ENCODE measurements around the gene CHRNB2. TPM values are rescaled to one million over a fixed set of nuclear protein-coding genes. Genes with fewer than 3 reads are reported as not detected.

The CHRNB2 gene
- total RNA-seq, 4 donors from 2014 or later, result 0.32 to 0.82 TPM; not detected in 2

DNA sequence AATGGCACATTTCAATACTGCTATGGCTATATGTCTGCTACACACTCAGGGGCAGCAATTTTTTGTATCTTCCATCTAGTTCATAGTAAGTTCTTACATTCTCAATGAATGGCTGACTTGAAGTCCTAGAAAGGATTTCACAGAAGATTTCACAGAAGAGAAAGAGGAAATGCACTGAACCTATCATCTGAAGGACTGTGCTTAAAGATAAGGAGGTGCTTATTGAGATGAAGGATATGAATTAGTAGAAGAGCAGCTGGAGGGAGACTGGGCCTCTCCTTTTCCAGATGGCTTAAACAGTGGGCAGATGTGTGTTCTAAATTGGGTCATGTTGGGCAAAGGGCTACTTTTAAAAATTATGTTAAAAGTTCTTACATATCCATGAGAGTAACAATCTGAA lies 25.8 kb downstream of the CHRNB2 start:
- TF ChIP-seq, protein P1, sequence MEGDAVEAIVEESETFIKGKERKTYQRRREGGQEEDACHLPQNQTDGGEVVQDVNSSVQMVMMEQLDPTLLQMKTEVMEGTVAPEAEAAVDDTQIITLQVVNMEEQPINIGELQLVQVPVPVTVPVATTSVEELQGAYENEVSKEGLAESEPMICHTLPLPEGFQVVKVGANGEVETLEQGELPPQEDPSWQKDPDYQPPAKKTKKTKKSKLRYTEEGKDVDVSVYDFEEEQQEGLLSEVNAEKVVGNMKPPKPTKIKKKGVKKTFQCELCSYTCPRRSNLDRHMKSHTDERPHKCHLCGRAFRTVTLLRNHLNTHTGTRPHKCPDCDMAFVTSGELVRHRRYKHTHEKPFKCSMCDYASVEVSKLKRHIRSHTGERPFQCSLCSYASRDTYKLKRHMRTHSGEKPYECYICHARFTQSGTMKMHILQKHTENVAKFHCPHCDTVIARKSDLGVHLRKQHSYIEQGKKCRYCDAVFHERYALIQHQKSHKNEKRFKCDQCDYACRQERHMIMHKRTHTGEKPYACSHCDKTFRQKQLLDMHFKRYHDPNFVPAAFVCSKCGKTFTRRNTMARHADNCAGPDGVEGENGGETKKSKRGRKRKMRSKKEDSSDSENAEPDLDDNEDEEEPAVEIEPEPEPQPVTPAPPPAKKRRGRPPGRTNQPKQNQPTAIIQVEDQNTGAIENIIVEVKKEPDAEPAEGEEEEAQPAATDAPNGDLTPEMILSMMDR (IDR thresholded peaks at IDR 0.05), result no peak
- no peak for TF ChIP-seq POLR2A (IDR thresholded peaks at IDR 0.05)
- no peak for TF ChIP-seq POLR2AphosphoS5 (IDR thresholded peaks at IDR 0.05)
- no peak for TF ChIP-seq EP300 (IDR thresholded peaks at IDR 0.05; ENCODE audit: low read depth)
- Histone ChIP-seq H3K4me1 (no peaks in the 10 kb centered on the region), H3K36me3 (peaks cover 0 to 92% (median 44%) of the 10 kb centered on the region in 4 donors), H3K4me3 (no peak overlapping the region), H3K9me3 (no peaks in the 10 kb centered on the region), H3K27me3 (no peaks in the 10 kb centered on the region), H3K27ac (no peak overlapping the region)
- in situ Hi-C loops (cut with MboI; ENCODE audit: low pct_ligation_motif_present in 1 of 4, low pct_unique_long_range_greater_than_20kb in 1 of 4, low sequenced_read_pairs in 3 of 4), result no loop called here
- intact Hi-C loops (cut with DNase I; ENCODE audit: low total_unique reads), result no loop called here
- no peak for DNase-seq

DNA sequence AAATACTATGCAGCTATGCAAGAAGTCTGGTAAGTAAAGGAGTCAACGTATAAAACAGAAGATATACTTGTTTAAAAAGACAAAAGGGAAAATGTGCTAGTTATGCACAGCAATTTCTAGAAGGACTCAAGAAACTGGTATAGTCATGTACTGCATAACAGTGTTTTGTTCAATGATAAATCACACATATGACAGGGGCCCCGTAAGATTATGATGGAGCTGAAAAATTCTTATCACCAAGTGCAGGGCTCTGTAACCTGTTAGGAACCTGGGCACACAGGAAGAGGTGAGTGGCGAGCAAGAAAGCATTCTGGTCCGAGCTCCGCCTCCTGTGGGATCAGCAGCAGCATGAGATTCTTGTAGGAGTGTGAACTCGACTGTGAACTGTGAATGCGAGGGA lies 27.2 kb downstream of the CHRNB2 start:
- H3K4me3 ChIP-seq, result no peak overlapping the region
- no peak for DNase-seq
- TF ChIP-seq POLR2A (IDR thresholded peaks at IDR 0.05) (no peak), POLR2AphosphoS5 (IDR thresholded peaks at IDR 0.05) (no peak), EP300 (IDR thresholded peaks at IDR 0.05; ENCODE audit: low read depth) (no peak)
- TF ChIP-seq, protein P1 (IDR thresholded peaks at IDR 0.05), result no peak
- peaks cover 0 to 88% (median 41%) of the 10 kb centered on the region in 4 donors for H3K36me3 ChIP-seq
- no peaks in the 10 kb centered on the region for H3K27me3 ChIP-seq
- intact Hi-C loops (cut with DNase I; ENCODE audit: low total_unique reads) (no loop called here), in situ Hi-C loops (cut with MboI; ENCODE audit: low pct_ligation_motif_present in 1 of 4, low pct_unique_long_range_greater_than_20kb in 1 of 4, low sequenced_read_pairs in 3 of 4) (no loop called here)
- WGBS, 2 donors (ENCODE audit: low coverage in 1 of 2), result 90 to 95% methylated on average over 4 to 7 of the region's 7 CpGs
- no peaks in the 10 kb centered on the region for H3K9me3 ChIP-seq
- no peak overlapping the region for H3K27ac ChIP-seq
- H3K4me1 ChIP-seq, result peaks cover 0 to 11% (median 4%) of the 10 kb centered on the region in 4 donors

DNA sequence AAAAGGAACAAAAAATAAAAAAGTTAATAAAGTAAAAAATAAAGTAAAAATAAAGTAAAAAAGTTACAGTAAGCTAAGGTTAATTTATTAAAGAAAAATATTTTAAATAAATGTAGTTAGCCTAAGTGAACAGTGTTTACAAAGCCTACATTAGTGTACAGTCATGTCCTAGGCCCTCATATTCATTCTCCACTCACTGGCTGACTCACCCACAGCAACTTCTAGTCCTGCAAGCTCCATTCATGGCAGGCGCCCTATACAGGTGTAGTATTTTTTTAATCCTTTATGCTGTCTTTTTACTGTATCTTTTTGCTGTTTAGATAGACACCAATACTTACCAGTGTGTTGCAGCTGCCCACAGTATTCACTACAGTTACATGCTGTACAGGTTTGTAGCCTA lies 28.0 kb downstream of the CHRNB2 start:
- H3K9me3 ChIP-seq, result no peaks in the 10 kb centered on the region
- no peaks in the 10 kb centered on the region for H3K27me3 ChIP-seq
- in situ Hi-C loops (cut with MboI; ENCODE audit: low pct_ligation_motif_present in 1 of 4, low pct_unique_long_range_greater_than_20kb in 1 of 4, low sequenced_read_pairs in 3 of 4) (no loop called here), intact Hi-C loops (cut with DNase I; ENCODE audit: low total_unique reads) (no loop called here)
- H3K4me1 ChIP-seq, result peaks cover 0 to 11% (median 5%) of the 10 kb centered on the region in 4 donors
- no peak overlapping the region for H3K4me3 ChIP-seq
- WGBS, 2 donors (ENCODE audit: low coverage in 1 of 2), result 67 to 76% methylated on average over 1 of the region's 1 CpG
- TF ChIP-seq, protein P1 (IDR thresholded peaks at IDR 0.05), result no peak
- TF ChIP-seq POLR2A (IDR thresholded peaks at IDR 0.05) (no peak), EP300 (IDR thresholded peaks at IDR 0.05; ENCODE audit: low read depth) (no peak), POLR2AphosphoS5 (IDR thresholded peaks at IDR 0.05) (no peak)
- no peak for DNase-seq
- H3K27ac ChIP-seq, result no peak overlapping the region
- peaks cover 0 to 86% (median 37%) of the 10 kb centered on the region in 4 donors for H3K36me3 ChIP-seq

DNA sequence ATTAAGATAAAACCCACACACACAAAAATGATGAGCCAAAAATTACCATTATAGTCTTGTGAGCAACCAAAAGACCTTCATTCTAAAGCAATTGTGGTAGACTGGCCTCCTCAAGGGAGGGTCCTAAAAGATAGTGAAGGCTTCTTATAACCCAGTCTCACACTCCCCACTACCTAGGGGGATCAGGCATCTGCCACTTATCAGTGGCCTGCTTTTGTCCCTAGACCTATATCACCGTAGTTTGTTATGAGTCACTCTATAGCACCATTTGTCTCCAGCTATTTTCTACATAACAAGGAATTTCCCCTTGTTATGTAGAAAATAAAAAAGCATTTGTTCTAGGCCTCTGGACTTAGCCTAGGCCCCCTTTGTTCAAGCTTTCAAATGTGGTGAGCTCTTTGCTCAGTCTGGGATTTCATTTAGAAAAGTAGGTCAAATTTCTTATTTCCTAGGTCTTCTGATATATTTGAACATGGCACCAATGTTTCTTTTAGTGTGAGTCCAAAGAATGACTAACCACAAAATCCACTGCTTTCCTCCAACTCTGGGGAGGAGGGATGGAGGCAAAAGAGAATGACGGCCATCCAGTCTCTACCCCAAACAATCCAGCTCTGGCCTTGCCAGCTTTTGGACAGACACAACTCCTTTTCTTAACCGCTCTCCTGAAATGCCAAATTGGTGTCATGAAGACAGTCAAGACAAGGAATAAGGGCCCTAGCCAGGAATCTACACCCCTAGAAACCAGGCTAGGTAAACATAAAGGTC lies 31.5 kb downstream of the CHRNB2 start:
- in situ Hi-C loops (cut with MboI; ENCODE audit: low pct_ligation_motif_present in 1 of 4, low pct_unique_long_range_greater_than_20kb in 1 of 4, low sequenced_read_pairs in 3 of 4) (no loop called here), intact Hi-C loops (cut with DNase I; ENCODE audit: low total_unique reads) (no loop called here)
- Histone ChIP-seq H3K4me1 (peaks cover 0 to 17% (median 7%) of the 10 kb centered on the region in 4 donors), H3K9me3 (no peaks in the 10 kb centered on the region), H3K27me3 (no peaks in the 10 kb centered on the region), H3K4me3 (no peak overlapping the region), H3K27ac (no peak overlapping the region), H3K36me3 (peaks cover 0 to 67% (median 29%) of the 10 kb centered on the region in 4 donors)
- no peak for DNase-seq
- 58 to 71% methylated on average over 2 to 3 of the region's 3 CpGs for WGBS, 2 donors (ENCODE audit: low coverage in 1 of 2)
- TF ChIP-seq POLR2A (IDR thresholded peaks at IDR 0.05) (no peak), POLR2AphosphoS5 (IDR thresholded peaks at IDR 0.05) (no peak), EP300 (IDR thresholded peaks at IDR 0.05; ENCODE audit: low read depth) (no peak)
- TF ChIP-seq, protein P1 (IDR thresholded peaks at IDR 0.05), result no peak
